GM21723 (cell line): ENCODE data around the gene UNC13C.
"Not testable (repeated sequence)": the region's sequence is repeated elsewhere in the genome, so short reads cannot be mapped to it uniquely, and the experiment has no call there.

Source experiments
- ATAC-seq: cut with Tn5 transposase; IDR thresholded peaks from one replicate; pipeline ENCODE4 v1.9.1; 2021; ENCODE audit warnings: mild to moderate bottlenecking, moderate library complexity; ENCODE audit not compliant: unreplicated experiment

Gene UNC13C

GRCh38 chr15:54450288-54450687 lies 472.0 kb downstream of the UNC13C start:
- not testable (repeated sequence) for ATAC-seq

DNA sequence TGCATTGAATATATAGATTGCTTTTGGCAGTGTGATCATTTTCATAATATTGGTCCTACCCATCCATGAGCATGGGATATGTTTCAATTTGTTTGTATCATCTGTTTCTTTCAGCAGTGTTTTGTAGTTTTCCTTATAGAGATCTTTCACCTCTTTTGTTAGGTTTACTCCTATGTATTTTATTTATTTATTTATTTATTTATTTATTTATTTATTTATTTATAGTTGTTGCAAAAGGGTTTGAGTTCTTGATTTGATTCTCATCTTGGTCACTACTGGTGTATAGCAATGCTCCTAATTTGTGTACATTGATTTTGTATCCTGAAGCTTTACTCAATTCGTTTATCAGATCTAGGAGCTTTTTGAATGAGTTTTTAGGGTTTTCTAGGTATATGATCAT lies 478.2 kb downstream of the UNC13C start:
- ATAC-seq = no peak

GRCh38 chr15:54462511-54462913 lies 484.3 kb downstream of the UNC13C start:
- no peak for ATAC-seq

DNA sequence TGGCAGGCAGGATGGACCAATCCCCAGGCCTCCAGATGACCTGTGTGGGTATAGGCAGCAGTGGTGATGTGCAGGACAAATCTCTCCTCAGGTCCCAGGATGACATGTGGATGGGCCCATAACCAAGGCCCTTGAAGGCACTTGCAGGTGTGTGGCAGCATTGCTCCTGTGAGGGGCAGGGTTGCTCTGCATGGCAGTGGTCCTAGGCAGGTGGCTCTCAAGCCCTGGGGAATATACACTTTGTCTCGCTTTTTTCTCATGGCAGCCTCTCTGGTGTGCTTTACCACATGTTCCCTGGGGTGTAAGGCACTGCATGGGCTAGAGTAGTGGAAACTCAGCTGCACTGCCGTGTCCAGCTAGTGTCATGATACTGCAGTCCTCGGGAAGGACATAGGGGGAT lies 503.6 kb downstream of the UNC13C start:
- ATAC-seq = no peak

GRCh38 chr15:54482251-54482650 lies 504.0 kb downstream of the UNC13C start:
- ATAC-seq = no peak

DNA sequence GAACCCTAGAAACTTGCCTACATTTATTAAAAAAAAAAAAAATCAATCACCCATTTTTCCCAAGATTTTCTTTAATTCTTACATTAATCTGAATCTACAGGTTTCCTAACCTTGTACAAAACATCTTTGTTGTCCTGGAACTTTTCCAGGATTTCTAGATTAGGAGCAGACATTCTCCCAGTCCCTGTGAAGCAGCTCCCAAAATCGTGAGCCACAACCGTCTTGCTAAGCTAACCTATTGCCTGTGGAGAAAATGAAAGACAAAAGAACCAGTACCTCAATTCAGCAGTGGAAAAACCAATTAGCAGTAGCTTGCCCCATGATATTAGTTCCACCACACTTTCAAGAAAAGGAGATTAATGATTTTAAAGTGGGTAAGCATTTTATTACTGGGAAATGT lies 522.1 kb downstream of the UNC13C start:
- ATAC-seq = no peak

GRCh38 chr15:54502416-54503075 lies 524.3 kb downstream of the UNC13C start:
- ATAC-seq = no peak

DNA sequence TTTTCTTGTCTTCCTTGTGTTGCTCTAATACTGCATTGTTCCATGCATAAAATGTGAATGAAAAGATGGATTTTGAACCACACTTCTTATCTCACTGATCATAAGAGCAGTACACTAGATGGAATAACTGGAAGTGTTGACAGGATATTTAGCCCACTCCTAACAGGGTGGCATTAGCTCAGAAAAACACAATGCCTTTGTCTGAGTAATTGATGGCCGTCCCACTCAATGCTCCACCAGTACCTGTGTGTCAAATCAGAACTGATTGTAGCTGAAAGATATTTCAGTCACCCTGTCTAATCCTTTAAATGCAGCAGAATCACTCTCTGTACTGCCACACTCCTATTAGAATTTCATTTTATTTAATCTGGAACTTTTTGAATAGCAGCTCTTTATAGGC lies 526.5 kb downstream of the UNC13C start:
- ATAC-seq = no peak

- ATAC-seq = no peak
Measured at GRCh38 chr15:54506977-54507524, 528.8 kb downstream of the UNC13C start.

- ATAC-seq = no peak
Measured at GRCh38 chr15:54514601-54515000, 536.4 kb downstream of the UNC13C start.

DNA sequence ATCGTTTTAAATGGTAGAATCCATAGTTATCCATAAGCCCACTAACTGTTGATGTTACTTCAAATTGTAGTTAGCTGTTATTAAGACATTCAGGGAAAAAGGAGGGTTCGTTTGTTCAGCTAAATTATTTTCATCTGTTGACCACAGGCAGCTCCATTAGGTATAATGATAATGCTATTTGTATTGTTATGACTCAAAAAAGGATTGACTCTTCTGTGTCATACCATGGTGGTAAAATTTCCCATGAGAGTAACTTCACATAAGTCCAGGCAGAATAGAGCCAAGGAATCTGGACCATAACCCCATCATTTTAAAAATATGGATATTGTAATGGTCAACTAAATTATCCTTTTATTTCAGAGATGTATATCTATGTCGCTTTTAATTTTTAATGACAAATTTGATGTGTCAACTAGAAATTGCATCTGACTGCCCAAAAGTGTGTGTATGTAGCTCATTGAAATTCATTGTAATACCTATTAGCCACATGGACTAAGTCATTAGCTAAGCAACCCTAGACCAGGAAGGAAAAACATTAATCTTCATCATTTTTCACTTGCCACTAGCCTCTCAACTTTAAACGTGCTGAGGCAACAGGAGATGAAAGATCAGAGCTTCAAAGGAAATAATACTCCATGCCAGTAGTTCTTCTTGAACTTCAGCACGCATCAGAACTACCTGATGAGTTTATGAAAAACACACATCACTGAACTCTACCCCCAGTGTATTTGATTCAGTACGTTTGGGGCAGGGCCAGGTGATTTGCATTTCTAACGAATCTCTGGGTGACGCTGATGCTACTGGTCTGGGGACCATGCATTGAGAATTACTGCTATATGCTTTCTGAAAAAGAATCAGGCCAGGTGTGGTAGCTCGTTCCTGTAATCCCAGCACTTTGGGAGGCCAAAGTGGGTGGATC lies 537.7 kb downstream of the UNC13C start:
- no peak for ATAC-seq

DNA sequence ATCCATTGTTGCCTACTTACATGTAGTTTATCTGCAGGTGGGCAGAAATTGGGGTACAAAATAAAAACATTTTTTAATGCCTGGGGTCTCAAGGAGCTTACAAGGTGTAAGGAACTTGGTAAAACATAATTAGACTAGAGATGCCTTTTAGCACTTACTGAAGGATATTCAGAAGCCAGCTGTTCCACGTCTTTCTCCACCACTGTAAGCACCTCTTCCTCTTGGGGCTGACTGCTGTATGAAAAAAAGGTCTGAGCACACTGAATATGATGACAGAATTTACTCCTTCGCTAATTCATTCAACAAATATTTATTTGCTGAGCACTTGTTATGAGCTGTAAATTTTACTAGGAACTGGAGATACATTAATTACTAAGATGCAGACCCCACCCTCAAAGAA lies 539.1 kb downstream of the UNC13C start:
- ATAC-seq = no peak

GRCh38 chr15:54518156-54518882 lies 540.1 kb downstream of the UNC13C start:
- ATAC-seq = no peak

DNA sequence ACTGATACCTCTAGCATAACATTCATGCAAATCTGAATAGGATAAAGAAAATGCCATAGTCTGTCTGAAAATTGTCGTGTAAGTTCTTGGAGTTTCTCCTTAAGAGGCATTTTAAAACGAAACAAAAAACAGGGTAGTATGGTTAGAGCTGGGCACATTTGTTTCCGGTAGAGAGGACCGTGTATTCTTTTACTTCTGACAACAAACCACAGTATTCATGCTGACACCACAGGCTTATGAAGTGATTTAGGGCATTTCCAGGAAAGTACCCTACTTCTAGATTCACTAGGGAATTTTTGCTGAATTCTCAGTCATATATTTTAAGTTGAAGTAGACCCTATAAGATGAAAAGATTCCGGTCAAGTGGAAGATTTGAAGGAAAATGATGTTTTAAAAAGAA lies 541.3 kb downstream of the UNC13C start:
- peak; percentile 73 for ATAC-seq

- ATAC-seq = no peak
Measured at GRCh38 chr15:54520616-54521015, 542.4 kb downstream of the UNC13C start.

- ATAC-seq = no peak
Measured at GRCh38 chr15:54521206-54521605, 543.0 kb downstream of the UNC13C start.

DNA sequence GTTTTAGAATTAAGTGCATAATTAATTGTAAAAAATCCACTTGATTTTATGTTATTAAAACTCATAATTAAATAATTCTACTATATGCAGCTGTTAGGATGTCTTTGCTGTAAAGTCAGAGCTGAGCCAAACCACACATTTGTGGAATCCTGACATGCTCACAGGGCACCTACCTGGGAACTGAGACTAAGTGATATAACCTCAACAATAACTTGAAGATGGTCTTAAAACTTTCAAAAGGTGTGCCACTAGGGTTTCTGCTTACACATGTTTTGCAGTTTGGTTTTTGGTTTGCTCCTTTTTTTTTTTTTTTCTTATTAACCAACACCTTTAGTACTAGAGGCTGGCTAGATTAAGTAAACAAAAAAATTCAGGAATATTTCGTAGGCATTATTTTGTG lies 549.8 kb downstream of the UNC13C start:
- ATAC-seq = no peak

DNA sequence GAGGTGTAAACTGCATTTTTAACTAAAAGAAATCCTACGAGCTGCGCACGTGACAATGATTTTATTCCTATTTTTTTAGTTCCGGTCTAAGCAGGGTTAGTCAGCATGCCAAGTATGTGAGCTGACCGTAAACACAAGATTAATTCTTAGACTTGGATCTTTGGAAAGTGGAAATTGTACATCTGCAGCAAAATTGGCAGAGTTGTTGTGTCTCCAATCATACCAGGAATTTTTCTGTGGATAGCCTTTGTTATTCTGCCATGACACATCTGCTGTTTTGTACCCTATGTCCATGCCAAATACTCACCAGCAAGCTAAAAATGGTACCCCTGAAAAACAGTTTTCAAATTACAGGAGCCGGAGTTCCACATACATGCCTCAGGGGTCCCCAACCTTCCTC lies 562.5 kb downstream of the UNC13C start:
- no peak for ATAC-seq

DNA sequence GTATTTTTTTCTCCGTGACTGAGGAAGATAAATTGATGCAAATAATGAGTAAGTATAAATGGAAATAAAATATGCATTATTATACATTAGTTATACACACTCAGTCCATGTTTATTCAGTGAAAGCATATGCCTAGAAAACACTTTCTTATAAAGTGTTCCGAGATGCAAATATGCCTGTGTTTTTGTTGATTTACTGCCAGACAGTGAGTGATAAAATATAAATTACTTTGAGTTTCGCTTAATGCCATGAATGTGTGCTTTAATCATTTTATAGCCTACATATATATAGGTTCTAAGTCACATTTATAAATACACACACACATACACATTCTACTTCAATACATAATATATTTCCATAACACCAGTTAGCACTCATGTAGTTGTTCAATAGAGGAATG lies 569.2 kb downstream of the UNC13C start:
- ATAC-seq = no peak

GRCh38 chr15:54550954-54551353 lies 572.7 kb downstream of the UNC13C start:
- ATAC-seq = no peak

- ATAC-seq = no peak
Measured at GRCh38 chr15:54556231-54556630, 578.0 kb downstream of the UNC13C start.
